Transverse colon (tissue), 4 donors: ENCODE data around the gene MRPL14. TPM values are rescaled to one million over a fixed set of nuclear protein-coding genes. Genes with fewer than 3 reads are reported as not detected.
"Not testable (repeated sequence)": the region's sequence is repeated elsewhere in the genome, so short reads cannot be mapped to it uniquely, and the experiment has no call there.

Source experiments
- DNase-seq: peaks from one replicate; pipeline ENCODE4 v3.0.0-alpha.2; 2019
- H3K27ac ChIP-seq, 4 donors: fragments of 200-600 bp; sonication (generic); 2 replicates each; pipeline ENCODE4 v1.5.1; 2016 to 2018; ENCODE audit warnings: inconsistent platforms in 4 of 4
- H3K27me3 ChIP-seq: fragments of 200-600 bp; sonication (generic); 2 replicates; pipeline ENCODE4 v1.5.1; 2017; ENCODE audit warnings: inconsistent platforms
- H3K36me3 ChIP-seq, 4 donors: fragments of 200-600 bp; sonication (generic); 2 replicates each; pipeline ENCODE4 v1.5.1; 2017 to 2019; ENCODE audit warnings: inconsistent platforms in 4 of 4
- H3K4me1 ChIP-seq, 4 donors: fragments of 200-600 bp; sonication (generic); 2 replicates each; pipeline ENCODE4 v1.5.1; 2017 to 2020; ENCODE audit warnings: inconsistent platforms in 4 of 4
- H3K4me3 ChIP-seq, 4 donors: fragments of 200-600 bp; sonication (generic); 1 replicate in 1 of 4; 2 replicates in 3 of 4; pipeline versions ENCODE4 v1.5.1 to v1.6.1; 2017 to 2019; ENCODE audit warnings: inconsistent platforms in 4 of 4
- H3K9me3 ChIP-seq, 2 donors: fragments of 200-600 bp; sonication (generic); 2 replicates each; pipeline ENCODE4 v1.5.1; 2017 to 2019; ENCODE audit warnings: inconsistent platforms in 2 of 2
- EP300 ChIP-seq: sonication (generic); formaldehyde crosslinking; IDR thresholded peaks from one replicate; pipeline ENCODE4 v1.6.1; 2017; ENCODE audit warnings: antibody characterized with exemption, low read depth
- POLR2A ChIP-seq: fragments of 450-650 bp; IDR thresholded peaks from one replicate; pipeline ENCODE4 v1.6.1; 2016; ENCODE audit warnings: antibody characterized with exemption, mild to moderate bottlenecking, moderate library complexity
- POLR2AphosphoS5 ChIP-seq, 3 donors: sonication (generic); formaldehyde crosslinking; IDR thresholded peaks; one replicate each; pipeline ENCODE4 v1.6.1; 2016; ENCODE audit warnings: antibody characterized with exemption in 3 of 3
- WGBS, 2 donors: methylation state at CpG; one replicate each; pipeline ENCODE4 v1.1.5; 2018; ENCODE audit warnings: low coverage in 1 of 2; 5-methylcytosine and 5-hydroxymethylcytosine counted together
- in situ Hi-C, 4 donors: fragments of 200-750 bp; cut with MboI; loops; one replicate each; pipeline versions ENCODE4 v1.15.0 to v1.15.1; 2017; ENCODE audit warnings: low sequenced_read_pairs in 3 of 4, low pct_ligation_motif_present in 1 of 4, low pct_unique_long_range_greater_than_20kb in 1 of 4
- intact Hi-C: fragments of 100-400 bp; cut with DNase I; formaldehyde crosslinking; loops from one replicate; pipeline ENCODE4 v1.15.1; 2023; ENCODE audit warnings: low total_unique reads
- total RNA-seq, 4 donors: library from RNA; depleted of rRNA; stranded (reverse); fragments of >200 nt; gene quantifications; one replicate each; pipeline ENCODE4 v1.1.0, GENCODE V29; 2016
- TF ChIP-seq, protein P1 (sequence below), 5 experiments: fragments of 200-600 bp in 3 of 5; fragments of 450-650 bp in 2 of 5; sonication (generic) in 3 of 5; IDR thresholded peaks; 1 replicate in 2 of 5; 2 replicates in 3 of 5; pipeline ENCODE4 v1.5.1; 2016 to 2017; ENCODE audit warnings: antibody characterized with exemption in 5 of 5, inconsistent platforms in 3 of 5, mild to moderate bottlenecking in 2 of 5, moderate library complexity in 1 of 5

Gene MRPL14
- total RNA-seq, 4 donors from 2014 or later, result 15.5 to 54.6 (median 45.9) TPM

DNA sequence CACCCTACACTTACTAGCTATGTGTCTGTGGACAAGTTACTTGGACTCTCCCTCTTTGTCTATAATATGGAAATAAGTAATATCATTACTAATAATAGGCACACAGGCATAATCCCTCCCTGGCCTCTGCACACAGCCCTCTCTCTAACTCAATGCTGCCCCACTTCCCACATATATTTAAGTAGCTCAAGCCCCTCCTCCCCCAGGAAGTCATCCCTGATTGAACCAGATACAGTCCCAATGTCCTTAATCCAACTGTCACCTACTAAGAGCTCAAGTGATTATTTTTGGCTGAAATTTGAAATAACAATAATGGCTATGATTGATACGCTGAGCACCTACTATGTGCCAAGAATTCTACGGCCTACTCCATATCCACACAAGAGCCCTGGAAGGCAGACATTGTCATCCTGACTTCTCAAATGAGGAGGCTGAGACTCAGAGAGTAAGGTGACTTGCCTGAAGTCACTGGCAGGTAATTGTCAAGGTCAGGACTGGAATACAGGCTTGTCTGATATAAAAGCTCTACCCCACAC lies 29.4 kb downstream of the MRPL14 start:
- WGBS, 2 donors, result 90% methylated on average over 2 of the region's 2 CpGs; no CpG with 5 or more reads in 1 of the 2 donors
- H3K27ac ChIP-seq, result no peak overlapping the region
- H3K4me3 ChIP-seq, result no peak overlapping the region
- H3K9me3 ChIP-seq, result no peaks in the 10 kb centered on the region
- no peaks in the 10 kb centered on the region for H3K36me3 ChIP-seq
- no peak for TF ChIP-seq EP300
- TF ChIP-seq, protein P1, sequence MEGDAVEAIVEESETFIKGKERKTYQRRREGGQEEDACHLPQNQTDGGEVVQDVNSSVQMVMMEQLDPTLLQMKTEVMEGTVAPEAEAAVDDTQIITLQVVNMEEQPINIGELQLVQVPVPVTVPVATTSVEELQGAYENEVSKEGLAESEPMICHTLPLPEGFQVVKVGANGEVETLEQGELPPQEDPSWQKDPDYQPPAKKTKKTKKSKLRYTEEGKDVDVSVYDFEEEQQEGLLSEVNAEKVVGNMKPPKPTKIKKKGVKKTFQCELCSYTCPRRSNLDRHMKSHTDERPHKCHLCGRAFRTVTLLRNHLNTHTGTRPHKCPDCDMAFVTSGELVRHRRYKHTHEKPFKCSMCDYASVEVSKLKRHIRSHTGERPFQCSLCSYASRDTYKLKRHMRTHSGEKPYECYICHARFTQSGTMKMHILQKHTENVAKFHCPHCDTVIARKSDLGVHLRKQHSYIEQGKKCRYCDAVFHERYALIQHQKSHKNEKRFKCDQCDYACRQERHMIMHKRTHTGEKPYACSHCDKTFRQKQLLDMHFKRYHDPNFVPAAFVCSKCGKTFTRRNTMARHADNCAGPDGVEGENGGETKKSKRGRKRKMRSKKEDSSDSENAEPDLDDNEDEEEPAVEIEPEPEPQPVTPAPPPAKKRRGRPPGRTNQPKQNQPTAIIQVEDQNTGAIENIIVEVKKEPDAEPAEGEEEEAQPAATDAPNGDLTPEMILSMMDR (IDR thresholded peaks at IDR 0.05), result no peak
- no peak for TF ChIP-seq POLR2A
- no peak for TF ChIP-seq POLR2AphosphoS5 (IDR thresholded peaks at IDR 0.05)
- H3K4me1 ChIP-seq, result peaks cover 0 to 16% (median 10%) of the 10 kb centered on the region in 4 donors
- no peak for DNase-seq
- in situ Hi-C loops (loop anchor here in 3 of 4 donors (25.0 kb wide), 2 partner anchors 436 to 486 kb away; no protein-coding TSS in a partner anchor), intact Hi-C loops (no loop called here)
- H3K27me3 ChIP-seq, result no peaks in the 10 kb centered on the region

DNA sequence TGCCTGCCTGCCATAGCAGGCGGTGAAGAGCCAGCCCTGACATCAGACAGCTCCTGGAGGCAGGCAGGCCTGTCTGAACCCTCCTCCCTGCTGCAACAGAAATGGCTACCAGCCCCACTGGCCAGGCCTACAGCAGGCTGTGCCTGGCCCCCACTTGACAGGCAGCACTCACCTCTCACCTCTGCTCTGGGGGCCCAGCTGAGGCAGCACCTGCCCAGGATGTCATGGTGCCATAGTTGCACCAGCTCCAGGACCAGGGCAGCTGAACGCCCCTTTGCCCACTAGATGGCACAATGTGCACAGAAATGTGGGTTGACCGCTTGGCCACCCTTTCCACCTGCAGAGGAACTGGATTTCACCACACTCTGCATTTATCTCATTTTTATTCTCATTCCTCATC lies 30.6 kb downstream of the MRPL14 start:
- intact Hi-C loops, result no loop called here
- TF ChIP-seq POLR2AphosphoS5 (IDR thresholded peaks at IDR 0.05) (peak in 2 of 3 donors; percentile 16 to 26), EP300 (no peak), POLR2A (no peak)
- TF ChIP-seq, protein P1 (IDR thresholded peaks at IDR 0.05), result peak; percentile 75 to 87 (median 84)
- Histone ChIP-seq H3K9me3 (no peaks in the 10 kb centered on the region), H3K4me3 (no peak overlapping the region), H3K36me3 (no peaks in the 10 kb centered on the region), H3K27me3 (no peaks in the 10 kb centered on the region), H3K27ac (no peak overlapping the region), H3K4me1 (peaks cover 0 to 16% (median 10%) of the 10 kb centered on the region in 4 donors)
- peak; percentile 81 for DNase-seq
- WGBS, 2 donors, result 23% methylated on average over 3 of the region's 3 CpGs; no CpG with 5 or more reads in 1 of the 2 donors
- in situ Hi-C loops, result loop anchor here in 3 of 4 donors (25.0 kb wide), 2 partner anchors 434 to 484 kb away; no protein-coding TSS in a partner anchor

DNA sequence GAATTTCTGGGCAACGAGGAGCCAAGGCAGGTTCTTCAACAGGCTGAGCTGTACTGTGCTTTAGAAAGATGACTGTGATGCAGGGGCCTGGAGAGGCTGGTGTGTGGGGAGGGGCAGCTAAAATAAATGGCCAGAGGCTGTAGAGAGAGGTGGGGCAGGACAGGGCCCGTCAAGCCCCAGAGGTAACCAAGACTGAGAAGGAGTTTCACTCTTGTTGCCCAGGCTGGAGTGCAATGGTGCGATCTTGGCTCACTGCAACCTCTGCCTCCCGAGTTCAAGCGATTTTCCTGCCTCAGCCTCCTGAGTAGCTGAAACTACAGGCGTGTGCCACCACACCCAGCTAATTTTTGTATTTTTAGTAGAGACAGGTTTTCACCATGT lies 32.0 kb downstream of the MRPL14 start:
- Histone ChIP-seq H3K27ac (peak overlapping the region in 3 of 4 donors; percentile 7 to 50 (median 50)), H3K4me1 (peaks cover 0 to 16% (median 10%) of the 10 kb centered on the region in 4 donors)
- DNase-seq, H3K36me3 ChIP-seq, H3K4me3 ChIP-seq, H3K27me3 ChIP-seq, H3K9me3 ChIP-seq: not testable (repeated sequence)
- in situ Hi-C loops, result loop anchor here in 3 of 4 donors (25.0 kb wide), 2 partner anchors 433 to 483 kb away; no protein-coding TSS in a partner anchor
- intact Hi-C loops, result loop anchor here (1.0 kb wide), 1 partner anchor 56 kb away; no protein-coding TSS in a partner anchor
- 43 to 67% methylated on average over 2 to 6 of the region's 6 CpGs for WGBS, 2 donors

DNA sequence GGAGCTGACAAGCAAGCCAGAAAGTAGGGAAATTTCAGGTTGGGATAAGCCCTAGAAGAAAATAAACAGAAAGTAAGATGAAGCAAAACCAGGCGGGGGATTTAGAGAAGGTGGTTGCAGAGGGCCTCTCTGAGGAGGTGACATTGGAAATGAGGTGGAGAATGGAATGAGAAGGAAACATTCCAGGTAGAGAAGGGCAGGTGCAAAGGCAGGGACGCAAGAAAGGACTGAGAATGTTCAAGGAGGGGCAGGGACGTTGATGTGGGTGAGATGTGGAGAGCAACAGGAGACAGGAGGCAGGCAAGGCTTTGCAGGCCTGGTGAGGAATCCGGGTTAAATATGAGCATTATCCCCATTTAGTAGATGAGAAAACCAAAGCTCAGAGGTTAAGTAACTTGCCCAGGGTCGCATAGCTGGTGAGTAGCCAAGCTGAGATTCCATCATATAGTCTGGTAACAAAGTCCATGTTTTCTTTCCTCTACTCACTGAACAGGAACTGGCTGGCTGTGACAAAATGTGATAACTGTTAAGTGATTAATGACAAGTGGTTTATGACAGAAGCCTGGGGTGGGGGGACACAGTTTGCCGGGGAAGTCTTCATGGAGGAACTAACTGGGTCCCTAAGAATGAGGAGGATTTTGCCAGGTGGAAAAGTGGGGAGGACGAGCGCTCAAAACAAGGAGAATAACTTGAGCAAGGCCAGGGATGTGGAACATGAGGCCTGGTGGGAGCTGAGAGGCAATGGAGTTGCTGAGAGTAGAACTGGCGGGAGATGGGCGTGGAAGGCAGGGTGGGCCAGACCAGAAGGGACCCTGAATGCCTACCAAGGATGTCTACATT lies 32.6 kb downstream of the MRPL14 start:
- no peaks in the 10 kb centered on the region for H3K27me3 ChIP-seq
- H3K9me3 ChIP-seq, result no peaks in the 10 kb centered on the region
- H3K36me3 ChIP-seq, result no peaks in the 10 kb centered on the region
- intact Hi-C loops (loop anchor here (1.0 kb wide), 1 partner anchor 57 kb away; no protein-coding TSS in a partner anchor), in situ Hi-C loops (loop anchor here in 3 of 4 donors (25.0 kb wide), 2 partner anchors 432 to 482 kb away; no protein-coding TSS in a partner anchor)
- TF ChIP-seq, protein P1 (IDR thresholded peaks at IDR 0.05), result no peak
- no peak for TF ChIP-seq POLR2A
- TF ChIP-seq POLR2AphosphoS5 (IDR thresholded peaks at IDR 0.05), result no peak
- no peak for TF ChIP-seq EP300
- WGBS, 2 donors, result 54 to 68% methylated on average over 3 to 10 of the region's 10 CpGs
- peak overlapping the region in 3 of 4 donors; percentile 7 to 50 (median 50) for H3K27ac ChIP-seq
- H3K4me3 ChIP-seq, result no peak overlapping the region
- H3K4me1 ChIP-seq, result peaks cover 0 to 16% (median 10%) of the 10 kb centered on the region in 4 donors
- peak; percentile 38 for DNase-seq
